Endodermal cell (in vitro differentiated cells): ENCODE results near the gene POLE2. TPM values are rescaled to one million over a fixed set of nuclear protein-coding genes. Genes with fewer than 3 reads are reported as not detected.
"Not testable (repeated sequence)": the region's sequence is repeated elsewhere in the genome, so short reads cannot be mapped to it uniquely, and the experiment has no call there.

ENCODE experiments used
- DNase-seq: peaks from one replicate; pipeline ENCODE4 v3.0.0-alpha.2; 2017
- H3K27ac ChIP-seq: 2 replicates; pipeline ENCODE4 v1.5.1; 2013; ENCODE audit warnings: mild to moderate bottlenecking, low read depth, low read length, moderate library complexity
- H3K27me3 ChIP-seq: 2 replicates; pipeline ENCODE4 v1.6.1; 2013; ENCODE audit warnings: mild to moderate bottlenecking, low read length, moderate library complexity; ENCODE audit not compliant: insufficient read depth, control insufficient read depth, poor library complexity, severe bottlenecking
- H3K36me3 ChIP-seq: 2 replicates; pipeline ENCODE4 v1.7.0; 2013; ENCODE audit warnings: mild to moderate bottlenecking, low read length, moderate library complexity; ENCODE audit not compliant: control insufficient read depth, insufficient read depth
- H3K4me1 ChIP-seq: one replicate; pipeline ENCODE4 v1.7.0; 2013; ENCODE audit warnings: low read length; ENCODE audit not compliant: control insufficient read depth, insufficient read depth
- H3K4me3 ChIP-seq: 2 replicates; pipeline ENCODE4 v1.5.1; 2013; ENCODE audit warnings: mild to moderate bottlenecking, low read length, moderate library complexity
- H3K9ac ChIP-seq: 2 replicates; pipeline ENCODE4 v1.6.1; 2013; ENCODE audit warnings: mild to moderate bottlenecking, low read length, moderate library complexity; ENCODE audit not compliant: poor library complexity, severe bottlenecking; ENCODE audit errors: extremely low read depth
- H3K9me3 ChIP-seq: 2 replicates; pipeline ENCODE4 v1.6.1; 2013; ENCODE audit warnings: mild to moderate bottlenecking, low read length, moderate library complexity; ENCODE audit not compliant: control insufficient read depth
- H3K27ac Mint-ChIP-seq: 2 replicates; pipeline ENCODE4 v1.8.0; 2020; ENCODE audit warnings: mixed read lengths
- H3K27me3 Mint-ChIP-seq: 2 replicates; pipeline ENCODE4 v1.8.0; 2021; ENCODE audit warnings: mild to moderate bottlenecking, mixed read lengths; ENCODE audit not compliant: insufficient read depth
- H3K36me3 Mint-ChIP-seq: 2 replicates; pipeline ENCODE4 v1.8.0; 2020; ENCODE audit warnings: low read depth, mixed read lengths
- H3K4me1 Mint-ChIP-seq: 2 replicates; pipeline ENCODE4 v1.8.0; 2020; ENCODE audit warnings: mixed read lengths
- H3K4me3 Mint-ChIP-seq: 2 replicates; pipeline ENCODE4 v1.8.0; 2020; ENCODE audit warnings: mild to moderate bottlenecking, moderate library complexity, mixed read lengths
- H3K9me3 Mint-ChIP-seq: 2 replicates; pipeline ENCODE4 v1.8.0; 2020; ENCODE audit warnings: mild to moderate bottlenecking, mixed read lengths
- WGBS, 2 experiments: methylation state at CpG; one replicate each; pipeline versions ENCODE4 v1.1.5 to v1.1.7; 2013; ENCODE audit warnings: missing lambda C conversion rate in 2 of 2, mixed read lengths in 1 of 2; ENCODE audit not compliant: insufficient coverage in 1 of 2, insufficient read length in 1 of 2; 5-methylcytosine and 5-hydroxymethylcytosine counted together
- total RNA-seq, 2 donors: library from RNA; stranded (reverse); fragmentation: NEBNext Ultra II Directional in 1 of 2; extraction: Animal tissue kit (Norgen Biotek cat#: 25700) in 1 of 2; gene quantifications; 2 replicates in 1 of 2; 3 replicates in 1 of 2; pipeline ENCODE4 v1.2.1, GENCODE V29; 2021
- TF ChIP-seq, protein P1 (sequence below): fragments of 200-600 bp; sonication (generic); conservative IDR thresholded peaks from 2 replicates; pipeline ENCODE4 v1.5.0; 2021; ENCODE audit warnings: antibody characterized with exemption, mild to moderate bottlenecking

Gene POLE2
- total RNA-seq, 2 donors from 2014 or later, result 25.5 to 33.6 TPM

DNA sequence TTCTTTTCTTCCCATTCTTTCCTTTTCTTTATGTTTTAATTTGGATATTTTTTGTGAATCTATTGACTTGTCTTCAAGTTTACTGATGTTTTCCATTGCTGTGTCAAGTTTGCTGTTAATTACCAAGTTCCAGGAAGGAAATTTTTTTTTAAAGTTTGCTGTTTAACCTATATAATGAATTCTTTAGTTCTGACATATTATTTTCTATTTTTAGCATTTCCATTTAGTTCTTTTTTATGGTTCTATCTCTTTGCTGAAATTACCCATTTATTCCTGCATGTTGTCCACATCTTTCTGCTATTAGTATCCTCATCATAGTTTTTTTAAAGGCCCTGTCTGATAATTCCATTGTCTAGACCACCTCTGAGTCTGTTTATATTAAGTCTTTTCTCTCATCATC, 32.7 kb upstream of the POLE2 start:
- TF ChIP-seq, protein P1, sequence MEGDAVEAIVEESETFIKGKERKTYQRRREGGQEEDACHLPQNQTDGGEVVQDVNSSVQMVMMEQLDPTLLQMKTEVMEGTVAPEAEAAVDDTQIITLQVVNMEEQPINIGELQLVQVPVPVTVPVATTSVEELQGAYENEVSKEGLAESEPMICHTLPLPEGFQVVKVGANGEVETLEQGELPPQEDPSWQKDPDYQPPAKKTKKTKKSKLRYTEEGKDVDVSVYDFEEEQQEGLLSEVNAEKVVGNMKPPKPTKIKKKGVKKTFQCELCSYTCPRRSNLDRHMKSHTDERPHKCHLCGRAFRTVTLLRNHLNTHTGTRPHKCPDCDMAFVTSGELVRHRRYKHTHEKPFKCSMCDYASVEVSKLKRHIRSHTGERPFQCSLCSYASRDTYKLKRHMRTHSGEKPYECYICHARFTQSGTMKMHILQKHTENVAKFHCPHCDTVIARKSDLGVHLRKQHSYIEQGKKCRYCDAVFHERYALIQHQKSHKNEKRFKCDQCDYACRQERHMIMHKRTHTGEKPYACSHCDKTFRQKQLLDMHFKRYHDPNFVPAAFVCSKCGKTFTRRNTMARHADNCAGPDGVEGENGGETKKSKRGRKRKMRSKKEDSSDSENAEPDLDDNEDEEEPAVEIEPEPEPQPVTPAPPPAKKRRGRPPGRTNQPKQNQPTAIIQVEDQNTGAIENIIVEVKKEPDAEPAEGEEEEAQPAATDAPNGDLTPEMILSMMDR, result no peak
- Mint-ChIP-seq H3K9me3 (peaks cover 3% of the 10 kb centered on the region), H3K4me3 (no peak overlapping the region), H3K27me3 (no peaks in the 10 kb centered on the region), H3K4me1 (peaks cover 6% of the 10 kb centered on the region), H3K36me3 (no peaks in the 10 kb centered on the region), H3K27ac (no peak overlapping the region)
- Histone ChIP-seq H3K9me3 (no peaks in the 10 kb centered on the region), H3K27ac (no peak overlapping the region), H3K4me1 (no peaks in the 10 kb centered on the region), H3K36me3 (no peaks in the 10 kb centered on the region), H3K9ac (no peak overlapping the region), H3K27me3 (no peaks in the 10 kb centered on the region), H3K4me3 (no peak overlapping the region)
- DNase-seq, result no peak

DNA sequence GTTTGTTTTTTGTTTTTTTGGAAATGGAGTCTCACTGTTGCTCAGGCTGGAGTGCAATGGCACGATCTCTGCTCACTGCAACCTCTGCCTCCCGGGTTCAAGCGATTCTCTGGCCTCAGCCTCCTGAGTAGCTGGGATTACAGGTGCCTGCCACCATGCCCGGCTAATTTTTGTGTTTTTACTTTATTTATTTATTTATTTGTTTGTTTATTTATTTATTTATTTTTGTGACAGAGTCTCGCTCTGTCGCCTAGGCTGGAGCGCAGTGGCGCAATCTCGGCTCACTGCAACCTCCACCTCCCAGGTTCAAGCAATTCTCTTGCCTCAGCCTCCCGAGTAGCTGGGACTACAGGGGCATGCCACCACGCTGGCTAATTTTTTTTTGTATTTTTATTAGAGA, 23.0 kb upstream of the POLE2 start:
- not testable (repeated sequence) for H3K36me3 ChIP-seq, H3K4me3 ChIP-seq, DNase-seq, H3K9ac ChIP-seq, H3K27me3 ChIP-seq, H3K27me3 Mint-ChIP-seq, H3K27ac ChIP-seq, H3K36me3 Mint-ChIP-seq, H3K4me1 ChIP-seq, H3K9me3 Mint-ChIP-seq, H3K27ac Mint-ChIP-seq, H3K9me3 ChIP-seq, H3K4me3 Mint-ChIP-seq, H3K4me1 Mint-ChIP-seq
- WGBS, 2 experiments, result 91 to 100% methylated on average over 6 to 10 of the region's 11 CpGs

GRCh38 chr14:49704471-49704870, 16.5 kb upstream of the POLE2 start:
- not testable (repeated sequence) for H3K4me1 ChIP-seq, H3K36me3 ChIP-seq, H3K36me3 Mint-ChIP-seq, H3K9me3 ChIP-seq, H3K4me1 Mint-ChIP-seq, H3K9me3 Mint-ChIP-seq, H3K27ac ChIP-seq, H3K4me3 Mint-ChIP-seq, H3K4me3 ChIP-seq, DNase-seq, H3K27me3 Mint-ChIP-seq, H3K27me3 ChIP-seq, H3K9ac ChIP-seq, H3K27ac Mint-ChIP-seq
- WGBS, 2 experiments, result 81 to 100% methylated on average over 1 to 3 of the region's 4 CpGs

DNA sequence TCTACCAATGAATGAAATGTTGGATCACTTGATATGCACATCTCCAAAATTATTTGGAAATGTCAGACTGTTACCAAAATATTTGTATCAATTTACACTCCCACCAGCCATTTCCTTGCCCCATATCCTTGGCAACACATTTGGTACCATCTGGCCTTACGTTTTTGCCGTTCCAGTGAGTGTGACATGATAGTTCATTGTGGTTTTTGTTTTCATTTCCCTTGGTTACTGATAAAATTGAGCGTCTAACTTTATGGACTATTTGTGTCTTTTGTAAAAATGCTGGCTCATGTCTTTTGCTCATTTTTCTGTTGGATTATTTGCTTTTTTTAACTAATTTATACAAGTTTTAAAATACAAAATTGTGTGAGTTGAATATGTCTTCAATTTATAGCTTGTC, 16.0 kb upstream of the POLE2 start:
- Histone ChIP-seq H3K4me1 (no peaks in the 10 kb centered on the region), H3K9me3 (no peaks in the 10 kb centered on the region), H3K36me3 (no peaks in the 10 kb centered on the region), H3K27me3 (no peaks in the 10 kb centered on the region), H3K27ac (no peak overlapping the region), H3K4me3 (no peak overlapping the region), H3K9ac (no peak overlapping the region)
- Mint-ChIP-seq H3K27me3 (no peaks in the 10 kb centered on the region), H3K4me3 (no peak overlapping the region), H3K9me3 (no peaks in the 10 kb centered on the region), H3K36me3 (no peaks in the 10 kb centered on the region), H3K27ac (no peak overlapping the region), H3K4me1 (no peaks in the 10 kb centered on the region)
- WGBS, 2 experiments, result 93 to 100% methylated on average over 2 to 3 of the region's 3 CpGs
- DNase-seq, result no peak
- TF ChIP-seq, protein P1, result no peak
